Parathyroid adenoma (tissue), 2 donors: Measurements from ENCODE around the gene DIP2C.

ENCODE experiments used
- H2AFZ ChIP-seq: fragments of 300-600 bp; sonication (generic); one replicate; pipeline ENCODE4 v1.7.0; 2017; ENCODE audit warnings: antibody characterized with exemption, mild to moderate bottlenecking
- H3K27ac ChIP-seq: fragments of 300-600 bp; sonication (generic); one replicate; pipeline ENCODE4 v1.7.0; 2017
- H3K27me3 ChIP-seq: fragments of 300-600 bp; sonication (generic); one replicate; pipeline ENCODE4 v1.7.0; 2017; ENCODE audit warnings: low read length; ENCODE audit not compliant: control insufficient read depth, insufficient read depth
- H3K36me3 ChIP-seq: fragments of 300-600 bp; sonication (generic); one replicate; pipeline ENCODE4 v1.7.0; 2017; ENCODE audit warnings: low read length; ENCODE audit not compliant: control insufficient read depth, insufficient read depth
- H3K4me1 ChIP-seq: fragments of 300-600 bp; sonication (generic); one replicate; pipeline ENCODE4 v1.7.0; 2017; ENCODE audit warnings: control low read depth
- H3K4me2 ChIP-seq: fragments of 300-600 bp; sonication (generic); one replicate; pipeline ENCODE4 v1.7.0; 2017; ENCODE audit warnings: low read length
- H3K4me3 ChIP-seq: fragments of 300-600 bp; sonication (generic); one replicate; pipeline ENCODE4 v1.7.0; 2017; ENCODE audit warnings: low read depth, low read length
- H3K79me2 ChIP-seq: fragments of 300-600 bp; sonication (generic); one replicate; pipeline ENCODE4 v1.7.0; 2017; ENCODE audit warnings: control low read depth
- H3K9ac ChIP-seq: fragments of 300-600 bp; sonication (generic); one replicate; pipeline ENCODE4 v1.7.0; 2017; ENCODE audit warnings: mild to moderate bottlenecking
- H3K9me3 ChIP-seq: fragments of 300-600 bp; sonication (generic); one replicate; pipeline ENCODE4 v1.7.0; 2017; ENCODE audit warnings: low read length; ENCODE audit not compliant: control insufficient read depth
- TF ChIP-seq, protein P1 (sequence below): fragments of 300-600 bp; sonication (generic); IDR thresholded peaks from one replicate; pipeline ENCODE4 v1.7.0; 2017; ENCODE audit warnings: antibody characterized with exemption, mild to moderate bottlenecking
- donor health status: primary hyperparathyroidism.

DIP2C gene

DNA sequence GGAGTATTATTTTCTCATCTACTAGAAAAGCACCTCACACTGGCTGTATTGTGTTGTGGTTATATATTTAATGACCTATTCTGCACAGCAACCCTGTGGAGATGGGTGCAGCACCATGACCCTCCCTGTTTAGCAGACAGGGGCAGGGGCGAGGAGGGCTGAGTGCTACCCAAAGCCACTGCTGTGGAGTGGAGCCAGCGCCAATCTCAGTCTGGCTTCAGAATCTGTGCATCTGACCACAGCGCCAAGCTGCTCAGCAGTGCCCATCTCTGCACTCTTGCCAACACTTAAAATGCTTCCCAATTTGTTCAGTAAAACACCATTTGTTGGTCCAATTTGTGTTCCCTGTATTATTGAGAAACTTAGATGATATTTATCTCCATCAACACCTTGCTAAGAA lies 315.1 kb downstream of the DIP2C start:
- H3K9ac ChIP-seq: no peak overlapping the region
- no peak overlapping the region for H3K27ac ChIP-seq
- no peaks in the 10 kb centered on the region for H3K27me3 ChIP-seq
- no peak overlapping the region for H2AFZ ChIP-seq
- no peak overlapping the region for H3K4me3 ChIP-seq
- peaks cover 6% of the 10 kb centered on the region for H3K4me1 ChIP-seq
- H3K79me2 ChIP-seq: no peaks in the 10 kb centered on the region
- no peaks in the 10 kb centered on the region for H3K9me3 ChIP-seq
- TF ChIP-seq, protein P1, sequence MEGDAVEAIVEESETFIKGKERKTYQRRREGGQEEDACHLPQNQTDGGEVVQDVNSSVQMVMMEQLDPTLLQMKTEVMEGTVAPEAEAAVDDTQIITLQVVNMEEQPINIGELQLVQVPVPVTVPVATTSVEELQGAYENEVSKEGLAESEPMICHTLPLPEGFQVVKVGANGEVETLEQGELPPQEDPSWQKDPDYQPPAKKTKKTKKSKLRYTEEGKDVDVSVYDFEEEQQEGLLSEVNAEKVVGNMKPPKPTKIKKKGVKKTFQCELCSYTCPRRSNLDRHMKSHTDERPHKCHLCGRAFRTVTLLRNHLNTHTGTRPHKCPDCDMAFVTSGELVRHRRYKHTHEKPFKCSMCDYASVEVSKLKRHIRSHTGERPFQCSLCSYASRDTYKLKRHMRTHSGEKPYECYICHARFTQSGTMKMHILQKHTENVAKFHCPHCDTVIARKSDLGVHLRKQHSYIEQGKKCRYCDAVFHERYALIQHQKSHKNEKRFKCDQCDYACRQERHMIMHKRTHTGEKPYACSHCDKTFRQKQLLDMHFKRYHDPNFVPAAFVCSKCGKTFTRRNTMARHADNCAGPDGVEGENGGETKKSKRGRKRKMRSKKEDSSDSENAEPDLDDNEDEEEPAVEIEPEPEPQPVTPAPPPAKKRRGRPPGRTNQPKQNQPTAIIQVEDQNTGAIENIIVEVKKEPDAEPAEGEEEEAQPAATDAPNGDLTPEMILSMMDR: no peak
- no peak overlapping the region for H3K4me2 ChIP-seq
- H3K36me3 ChIP-seq: no peaks in the 10 kb centered on the region

GRCh38 chr10:373526-374309 lies 315.8 kb downstream of the DIP2C start:
- Histone ChIP-seq H3K79me2 (no peaks in the 10 kb centered on the region), H3K36me3 (no peaks in the 10 kb centered on the region), H3K4me2 (no peak overlapping the region), H2AFZ (no peak overlapping the region), H3K4me1 (peaks cover 6% of the 10 kb centered on the region), H3K27ac (no peak overlapping the region), H3K4me3 (no peak overlapping the region), H3K9me3 (no peaks in the 10 kb centered on the region), H3K27me3 (no peaks in the 10 kb centered on the region), H3K9ac (no peak overlapping the region)
- TF ChIP-seq, protein P1: no peak

- Histone ChIP-seq H3K9me3 (no peaks in the 10 kb centered on the region), H3K79me2 (no peaks in the 10 kb centered on the region), H3K36me3 (no peaks in the 10 kb centered on the region), H3K4me2 (no peak overlapping the region), H3K4me3 (no peak overlapping the region), H2AFZ (no peak overlapping the region), H3K9ac (no peak overlapping the region), H3K27ac (no peak overlapping the region), H3K4me1 (peaks cover 6% of the 10 kb centered on the region), H3K27me3 (no peaks in the 10 kb centered on the region)
- TF ChIP-seq, protein P1: no peak
Observed at GRCh38 chr10:373015-373414, 316.5 kb downstream of the DIP2C start.

GRCh38 chr10:372566-372965 lies 316.9 kb downstream of the DIP2C start:
- H3K4me3 ChIP-seq: no peak overlapping the region
- H3K4me2 ChIP-seq: no peak overlapping the region
- H3K27ac ChIP-seq: no peak overlapping the region
- TF ChIP-seq, protein P1: no peak
- H3K9me3 ChIP-seq: no peaks in the 10 kb centered on the region
- H3K36me3 ChIP-seq: no peaks in the 10 kb centered on the region
- H3K27me3 ChIP-seq: no peaks in the 10 kb centered on the region
- no peak overlapping the region for H3K9ac ChIP-seq
- H3K4me1 ChIP-seq: peaks cover 6% of the 10 kb centered on the region
- no peaks in the 10 kb centered on the region for H3K79me2 ChIP-seq
- no peak overlapping the region for H2AFZ ChIP-seq

DNA sequence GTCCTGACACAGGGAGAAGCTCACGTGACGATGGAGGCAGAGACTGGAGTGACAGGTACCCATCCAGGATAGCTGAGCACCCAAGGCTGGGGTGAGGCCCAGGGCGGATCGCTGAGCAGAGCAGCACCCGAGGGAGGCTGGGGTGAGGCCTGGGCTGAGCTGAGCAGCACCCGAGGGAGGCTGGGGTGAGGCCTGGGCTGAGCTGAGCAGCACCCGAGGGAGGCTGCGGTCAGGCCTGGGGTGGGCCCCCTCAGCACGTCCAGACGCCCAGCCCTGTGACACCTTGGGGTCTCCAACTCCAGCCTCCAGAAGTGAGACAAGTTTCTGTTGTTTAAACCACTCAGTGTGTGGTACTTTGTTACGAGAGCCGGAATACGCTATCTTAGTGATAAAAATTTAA lies 318.0 kb downstream of the DIP2C start:
- no peak overlapping the region for H3K27ac ChIP-seq
- TF ChIP-seq, protein P1: no peak
- H3K4me1 ChIP-seq: peaks cover 6% of the 10 kb centered on the region
- H3K27me3 ChIP-seq: no peaks in the 10 kb centered on the region
- H3K4me3 ChIP-seq: no peak overlapping the region
- no peak overlapping the region for H3K4me2 ChIP-seq
- no peak overlapping the region for H2AFZ ChIP-seq
- no peak overlapping the region for H3K9ac ChIP-seq
- H3K9me3 ChIP-seq: no peaks in the 10 kb centered on the region
- H3K79me2 ChIP-seq: no peaks in the 10 kb centered on the region
- H3K36me3 ChIP-seq: no peaks in the 10 kb centered on the region
